Testis (tissue), 2 donors: Measurements from ENCODE around the gene ZBTB7C.

Experiments
- POLR2A ChIP-seq: fragments of 450-650 bp; IDR thresholded peaks from one replicate; pipeline ENCODE4 v1.6.1; 2017; ENCODE audit warnings: antibody characterized with exemption, mild to moderate bottlenecking, moderate library complexity
- TF ChIP-seq, protein P1 (sequence below), 3 experiments: fragments of 450-650 bp in 2 of 3; fragments of 200-600 bp in 1 of 3; sonication (generic) in 1 of 3; IDR thresholded peaks; one replicate each; pipeline ENCODE4 v1.5.1; 2016 to 2019; ENCODE audit warnings: antibody characterized with exemption in 3 of 3, mild to moderate bottlenecking in 2 of 3, moderate library complexity in 1 of 3

DNA sequence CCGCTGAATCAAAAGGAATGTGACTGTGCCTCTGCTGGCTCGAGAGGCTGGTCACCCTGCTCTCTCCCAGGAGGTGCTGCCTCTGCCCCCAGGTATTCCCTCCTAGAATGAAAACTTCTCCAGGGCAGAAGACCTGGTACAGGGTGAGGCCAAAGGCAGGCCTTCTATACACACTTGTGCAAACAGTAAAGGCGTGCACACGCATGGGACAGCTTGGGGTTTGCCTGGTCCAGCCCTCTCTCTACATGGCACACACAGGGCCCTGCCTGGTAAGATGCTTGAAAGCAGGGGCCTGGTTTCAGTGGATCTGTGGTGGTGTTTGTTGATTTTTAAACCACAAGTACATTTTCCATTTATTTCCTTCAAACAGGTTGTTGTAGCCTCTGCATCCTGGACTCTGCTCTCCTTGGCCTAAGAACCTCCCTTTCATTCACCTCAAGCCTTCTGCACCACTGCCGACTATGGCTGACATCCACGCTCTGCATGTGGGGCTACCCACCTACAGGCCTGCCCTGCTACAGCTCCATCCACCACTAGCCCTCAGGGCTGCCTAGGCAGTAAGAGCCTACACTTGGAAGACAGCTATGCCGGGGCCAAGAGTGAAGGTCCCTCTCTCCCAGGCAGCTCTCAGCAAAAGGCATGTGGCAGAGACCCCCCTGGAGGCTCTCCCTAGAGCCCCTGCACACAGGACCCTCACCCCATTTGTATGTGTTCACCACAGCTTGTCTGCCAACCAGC lies 190.7 kb downstream of the ZBTB7C start:
- TF ChIP-seq, protein P1, sequence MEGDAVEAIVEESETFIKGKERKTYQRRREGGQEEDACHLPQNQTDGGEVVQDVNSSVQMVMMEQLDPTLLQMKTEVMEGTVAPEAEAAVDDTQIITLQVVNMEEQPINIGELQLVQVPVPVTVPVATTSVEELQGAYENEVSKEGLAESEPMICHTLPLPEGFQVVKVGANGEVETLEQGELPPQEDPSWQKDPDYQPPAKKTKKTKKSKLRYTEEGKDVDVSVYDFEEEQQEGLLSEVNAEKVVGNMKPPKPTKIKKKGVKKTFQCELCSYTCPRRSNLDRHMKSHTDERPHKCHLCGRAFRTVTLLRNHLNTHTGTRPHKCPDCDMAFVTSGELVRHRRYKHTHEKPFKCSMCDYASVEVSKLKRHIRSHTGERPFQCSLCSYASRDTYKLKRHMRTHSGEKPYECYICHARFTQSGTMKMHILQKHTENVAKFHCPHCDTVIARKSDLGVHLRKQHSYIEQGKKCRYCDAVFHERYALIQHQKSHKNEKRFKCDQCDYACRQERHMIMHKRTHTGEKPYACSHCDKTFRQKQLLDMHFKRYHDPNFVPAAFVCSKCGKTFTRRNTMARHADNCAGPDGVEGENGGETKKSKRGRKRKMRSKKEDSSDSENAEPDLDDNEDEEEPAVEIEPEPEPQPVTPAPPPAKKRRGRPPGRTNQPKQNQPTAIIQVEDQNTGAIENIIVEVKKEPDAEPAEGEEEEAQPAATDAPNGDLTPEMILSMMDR (IDR thresholded peaks at IDR 0.05): no peak
- no peak for TF ChIP-seq POLR2A
